ENCODE data around the gene METTL6. TPM values are rescaled to one million over a fixed set of nuclear protein-coding genes. Genes with fewer than 3 reads are reported as not detected.
"Not testable (repeated sequence)": the region's sequence is repeated elsewhere in the genome, so short reads cannot be mapped to it uniquely, and the experiment has no call there.

Gene METTL6, protein sequence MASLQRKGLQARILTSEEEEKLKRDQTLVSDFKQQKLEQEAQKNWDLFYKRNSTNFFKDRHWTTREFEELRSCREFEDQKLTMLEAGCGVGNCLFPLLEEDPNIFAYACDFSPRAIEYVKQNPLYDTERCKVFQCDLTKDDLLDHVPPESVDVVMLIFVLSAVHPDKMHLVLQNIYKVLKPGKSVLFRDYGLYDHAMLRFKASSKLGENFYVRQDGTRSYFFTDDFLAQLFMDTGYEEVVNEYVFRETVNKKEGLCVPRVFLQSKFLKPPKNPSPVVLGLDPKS
- 10 to 100 TPM in 10 of 12 donors, 1 to 10 TPM in 1, not detected in 1; 8.9 to 21.9 (median 16.5) TPM for polyA plus RNA-seq (ENCODE audit: insufficient read length in 12 of 12)
- long read RNA-seq, donor 1, partial matches to known transcripts: 0 of 2 reads
- long read RNA-seq, donor 1, other reads (novel, unspliced or antisense): 0 of 2 reads
- long read RNA-seq, donor 2, partial matches to known transcripts: 0 of 3 reads
- long read RNA-seq, donor 2, other reads (novel, unspliced or antisense): 0 of 3 reads
- long read RNA-seq, donor 3: 0 reads
- long read RNA-seq, donor 4, partial matches to known transcripts: 0 of 1 reads
- long read RNA-seq, donor 4, other reads (novel, unspliced or antisense): 0 of 1 reads
- long read RNA-seq, donor 5, full-length matches to known transcripts: 7 of 7 reads
- long read RNA-seq, donor 5, partial matches to known transcripts: 0 of 7 reads
- long read RNA-seq, donor 5, other reads (novel, unspliced or antisense): 0 of 7 reads
- long read RNA-seq, donor 6: 0 reads
- long read RNA-seq, donor 7, partial matches to known transcripts: 0 of 3 reads
- long read RNA-seq, donor 7, other reads (novel, unspliced or antisense): 0 of 3 reads
- long read RNA-seq, donor 8, full-length matches to known transcripts: 6 of 6 reads
- long read RNA-seq, donor 8, partial matches to known transcripts: 0 of 6 reads
- long read RNA-seq, donor 8, other reads (novel, unspliced or antisense): 0 of 6 reads
- long read RNA-seq, donor 9, partial matches to known transcripts: 0 of 2 reads
- long read RNA-seq, donor 9, other reads (novel, unspliced or antisense): 0 of 2 reads
- long read RNA-seq, donor 10, partial matches to known transcripts: 0 of 3 reads
- long read RNA-seq, donor 10, other reads (novel, unspliced or antisense): 0 of 3 reads
- long read RNA-seq, donor 11, full-length matches to known transcripts: 3 of 3 reads
- long read RNA-seq, donor 11, partial matches to known transcripts: 0 of 3 reads
- long read RNA-seq, donor 11, other reads (novel, unspliced or antisense): 0 of 3 reads

DNA sequence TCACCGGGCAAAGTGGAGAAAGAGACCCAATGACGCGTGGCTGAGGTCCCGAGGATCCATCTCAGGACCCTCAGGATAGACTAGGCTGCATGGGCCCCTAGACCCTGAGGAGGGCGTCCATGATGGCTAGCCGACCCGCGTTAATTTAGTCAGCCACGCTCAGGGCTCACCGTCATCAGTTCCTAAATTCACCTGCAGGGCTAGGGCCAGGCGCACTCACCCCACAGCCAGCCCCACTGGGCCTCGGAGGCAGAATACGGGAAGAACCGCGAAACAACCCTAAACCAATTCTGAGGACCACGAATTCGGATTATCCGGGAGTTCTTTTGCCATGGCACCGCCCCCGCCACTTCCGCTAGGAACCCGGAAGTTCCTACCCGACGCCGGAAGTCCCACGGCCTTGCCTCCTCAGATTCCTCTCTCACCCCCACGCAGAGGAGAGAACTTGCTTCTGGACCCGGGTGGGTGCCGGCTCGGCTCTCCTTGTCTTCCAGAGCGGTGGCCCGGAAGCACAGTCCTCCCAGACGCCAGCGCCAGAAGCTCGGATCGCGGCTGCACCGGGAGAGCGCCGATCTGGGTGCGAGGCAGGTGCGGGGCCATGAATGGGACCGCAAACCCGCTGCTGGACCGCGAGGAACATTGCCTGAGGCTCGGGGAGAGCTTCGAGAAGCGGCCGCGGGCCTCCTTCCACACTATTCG, at the start of gene METTL6, which contains the start of gene EAF1:
TSS of gene METTL6 (minus strand) at position 363 of the 699 bp plus-strand sequence. CDS start 1,033 bp downstream, outside the sequence.
TSS of gene EAF1 (plus strand) at position 417 of the 699 bp plus-strand sequence. CDS start at position 599, 182 bp downstream.
- peak; percentile 87 for DNase-seq

DNA sequence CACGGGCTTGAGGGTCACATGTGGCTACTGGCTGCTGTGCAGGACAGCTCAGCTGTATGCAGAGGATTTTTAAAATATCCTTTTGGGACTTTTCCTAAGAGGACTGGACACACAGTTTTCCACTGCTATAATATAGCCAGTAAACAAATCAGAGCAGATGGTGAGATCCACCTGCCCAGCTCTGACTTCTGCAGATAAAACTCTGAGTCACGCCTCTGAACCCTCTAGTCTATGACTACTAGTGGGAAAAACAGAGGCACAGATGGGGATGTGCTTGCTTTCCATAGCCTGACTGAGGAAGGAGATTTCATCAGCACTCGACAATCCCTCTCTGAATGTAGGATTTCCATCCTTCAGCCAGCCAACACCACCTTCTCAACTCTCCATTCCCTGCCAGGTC, 49.0 kb upstream of the METTL6 start:
- peak; percentile 45 for DNase-seq

DNA sequence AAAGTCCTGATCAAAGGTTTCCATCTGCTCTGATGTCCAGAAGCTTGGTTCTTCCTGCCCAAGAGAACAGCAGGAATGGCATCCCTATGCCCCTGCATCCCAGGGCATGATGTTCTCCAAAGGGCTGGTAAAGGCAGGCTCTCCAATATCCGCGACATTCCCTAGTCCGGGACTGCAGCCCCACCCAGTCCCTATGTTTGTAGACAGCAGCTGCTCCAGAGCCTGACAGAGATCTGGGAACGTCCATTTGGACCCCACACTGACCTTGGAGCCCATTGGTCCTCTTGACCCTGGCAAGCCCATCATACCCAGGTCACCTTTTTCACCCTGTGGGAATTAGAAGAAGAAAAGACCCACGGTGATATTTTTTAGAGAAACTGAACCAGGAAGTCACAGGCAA, 47.8 kb upstream of the METTL6 start:
- no peak for DNase-seq

DNA sequence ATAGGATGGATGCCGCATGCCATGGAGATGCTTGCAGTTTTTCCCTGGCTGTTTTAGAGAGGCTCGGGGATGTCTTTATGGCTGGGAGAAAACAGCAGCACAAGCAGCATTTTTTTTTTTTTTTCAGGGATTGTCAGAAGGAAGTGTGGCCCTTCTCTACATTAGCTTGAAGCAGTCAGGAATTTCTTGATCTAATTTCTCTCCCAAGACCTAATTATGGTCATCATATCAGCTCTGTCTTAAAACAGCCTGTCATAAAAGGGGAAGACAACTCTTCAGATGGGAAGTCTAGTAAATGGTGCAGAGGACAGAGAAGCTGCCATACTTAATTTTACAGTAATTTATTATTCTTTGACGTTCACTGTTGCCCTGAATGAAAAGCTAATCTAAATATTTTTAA, 44.5 kb upstream of the METTL6 start:
- DNase-seq: no peak

DNA sequence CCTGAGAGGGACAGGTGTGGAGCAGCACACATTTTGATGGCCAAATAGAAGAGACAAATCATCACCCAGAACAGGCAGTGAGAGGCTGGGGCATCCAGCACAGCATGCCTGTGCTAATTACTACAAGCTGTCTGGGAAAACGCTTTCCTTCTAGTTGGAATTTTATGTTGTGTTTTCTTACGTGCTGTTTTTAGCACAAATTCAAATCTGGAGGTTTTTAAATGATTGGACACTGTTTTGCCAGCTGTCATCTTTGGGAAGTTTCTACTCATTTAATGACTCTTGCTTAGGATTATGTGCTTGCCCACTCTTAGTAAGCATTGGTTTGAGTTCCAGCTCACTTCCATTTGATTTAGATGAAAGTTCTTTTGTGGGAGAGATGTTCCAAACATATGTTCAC, 43.5 kb upstream of the METTL6 start:
- no peak for DNase-seq

DNA sequence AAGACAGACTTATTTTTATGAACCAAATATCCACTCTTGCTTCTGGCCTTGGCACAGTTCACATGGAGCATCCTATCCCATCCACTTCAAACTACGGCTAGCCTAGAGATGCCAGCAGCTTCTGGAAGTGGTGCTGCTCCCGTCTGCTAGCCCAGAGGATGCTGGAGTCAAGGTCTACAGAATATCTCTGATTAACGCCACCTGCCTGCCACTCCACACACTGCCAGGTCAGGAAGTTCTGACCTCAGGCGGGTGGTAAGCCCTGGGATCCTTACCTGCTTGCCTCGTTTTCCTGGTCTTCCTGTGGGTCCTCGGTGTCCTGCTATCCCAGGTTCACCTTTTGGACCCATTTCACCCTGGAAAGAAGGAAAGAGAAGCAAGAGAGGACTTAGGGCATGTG, 42.9 kb upstream of the METTL6 start:
- DNase-seq: no peak

DNA sequence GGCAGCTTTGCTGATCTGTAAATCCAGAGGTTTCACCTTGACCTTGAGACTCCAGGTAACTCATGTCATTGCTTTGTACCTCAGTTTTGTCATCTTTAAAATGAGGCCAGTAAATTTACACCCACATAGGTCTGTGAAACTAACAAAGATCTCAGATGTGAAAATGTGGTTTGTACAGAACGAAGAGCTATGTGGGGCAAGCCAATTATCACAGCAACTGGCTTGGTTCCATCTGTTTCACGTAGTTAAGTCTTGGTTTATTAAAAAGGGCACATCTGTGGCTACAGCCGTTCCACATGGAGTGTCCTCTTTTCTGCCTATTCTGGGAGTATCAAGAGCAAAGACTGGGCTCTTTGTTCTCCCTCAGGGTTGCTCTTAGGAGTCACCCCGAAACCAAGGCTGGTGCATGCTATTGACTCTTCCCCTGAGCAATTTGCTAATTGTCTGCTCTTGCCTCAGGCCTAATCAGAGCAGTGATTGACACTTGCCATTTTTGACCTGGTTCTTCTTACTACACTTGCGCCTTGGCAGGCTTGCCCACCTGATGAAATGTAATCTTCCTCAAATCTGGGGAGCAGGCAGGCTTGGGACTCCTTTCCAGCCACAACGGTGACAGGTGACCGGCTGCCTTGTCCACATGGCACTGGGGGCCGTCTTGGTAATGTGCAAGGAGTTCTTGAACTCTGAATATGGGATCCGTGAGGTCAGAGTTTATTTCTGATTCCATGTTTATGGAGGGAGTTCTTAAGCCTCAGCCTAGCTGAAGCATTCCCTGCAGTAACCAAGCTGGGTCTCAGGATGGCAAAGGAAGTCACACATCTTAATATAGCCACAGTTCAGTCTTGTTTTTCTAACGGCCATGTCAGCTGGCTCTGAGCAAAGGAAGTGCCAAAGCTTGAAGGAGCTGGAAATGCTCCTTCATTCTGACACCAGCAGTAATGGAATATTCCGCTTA, 40.2 kb upstream of the METTL6 start:
- peak; percentile 14 for DNase-seq

DNA sequence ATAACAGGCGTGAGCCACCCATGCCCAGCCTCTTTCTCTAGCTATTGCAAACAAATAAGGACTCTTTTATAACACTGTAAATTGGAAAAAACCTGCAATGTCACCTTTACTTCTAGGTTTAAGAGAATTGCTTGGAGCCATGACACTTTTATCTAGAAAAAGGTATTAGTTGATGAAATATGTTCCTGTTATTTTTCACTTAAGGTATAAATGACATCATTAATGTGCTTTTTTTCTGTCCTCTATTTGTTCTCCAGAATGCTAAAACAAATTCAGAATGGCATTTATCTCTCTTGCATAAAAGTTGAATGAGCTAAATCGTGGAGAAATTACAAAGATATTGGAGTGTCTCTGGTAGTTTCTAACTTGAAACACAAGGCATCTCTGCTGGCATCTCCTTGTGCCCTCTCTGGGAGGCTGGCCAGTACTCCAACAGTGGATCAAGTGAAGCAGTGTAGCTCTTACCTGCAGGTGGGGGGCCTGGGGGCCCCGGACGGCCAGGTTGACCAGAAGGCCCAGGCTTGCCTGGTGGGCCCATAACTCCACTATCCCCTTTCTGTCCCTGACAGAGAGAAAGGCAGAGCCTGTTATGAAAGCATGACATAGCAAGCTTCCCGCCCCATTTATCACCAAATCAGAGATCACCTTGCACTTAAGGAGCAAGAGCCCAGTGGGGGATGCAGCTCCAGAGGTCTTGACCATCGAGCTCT, 38.7 kb upstream of the METTL6 start:
- DNase-seq: no peak

DNA sequence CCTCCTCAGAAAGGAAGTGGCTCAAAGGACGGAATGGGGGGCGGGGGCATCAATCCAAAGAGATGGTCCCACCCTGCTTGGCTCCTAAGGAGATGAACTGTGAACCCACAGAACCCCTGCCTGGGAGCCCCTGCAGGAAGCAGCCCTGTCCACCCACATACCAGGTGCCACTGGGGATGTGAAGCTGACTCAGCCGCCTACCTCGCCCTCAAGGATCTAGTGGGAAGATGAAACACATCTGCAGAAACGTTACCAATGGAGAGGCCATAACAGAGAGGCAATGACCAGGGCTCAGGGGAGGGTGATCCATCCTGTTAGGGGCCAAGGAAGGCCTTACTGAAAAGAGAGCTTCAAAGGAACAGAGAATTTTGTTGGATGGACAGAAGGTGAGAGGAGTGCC, 35.1 kb upstream of the METTL6 start:
- no peak for DNase-seq

DNA sequence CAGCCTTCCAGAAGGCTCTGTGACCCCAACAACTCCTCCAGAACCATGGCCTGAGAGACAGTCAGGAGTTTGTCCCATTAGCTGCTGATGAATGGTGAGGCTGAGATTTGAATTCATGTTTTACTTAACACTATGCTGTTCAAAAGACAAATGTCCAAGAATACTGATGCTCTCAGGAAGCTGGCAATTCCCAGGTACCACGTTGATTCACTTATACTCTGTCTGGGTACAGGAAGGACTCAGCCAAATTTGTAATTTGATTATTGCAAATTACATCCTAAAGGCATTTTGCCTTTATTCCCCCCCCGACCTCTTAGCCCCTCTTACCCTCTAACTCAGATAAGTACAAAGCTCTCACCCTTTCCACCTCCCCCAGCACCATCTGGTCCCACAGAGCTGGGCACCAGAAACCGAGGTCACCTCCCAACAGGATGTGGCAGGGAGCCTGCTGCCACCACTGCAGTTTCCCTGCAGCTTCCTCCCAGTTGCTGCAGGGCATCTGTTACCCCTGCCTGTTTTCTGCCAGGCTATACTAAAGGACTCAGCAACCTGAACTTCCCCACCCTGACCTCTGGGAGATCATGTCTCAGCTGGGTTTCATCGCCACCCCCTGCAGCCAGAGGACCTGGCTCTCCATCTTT, 33.7 kb upstream of the METTL6 start:
- DNase-seq: no peak

DNA sequence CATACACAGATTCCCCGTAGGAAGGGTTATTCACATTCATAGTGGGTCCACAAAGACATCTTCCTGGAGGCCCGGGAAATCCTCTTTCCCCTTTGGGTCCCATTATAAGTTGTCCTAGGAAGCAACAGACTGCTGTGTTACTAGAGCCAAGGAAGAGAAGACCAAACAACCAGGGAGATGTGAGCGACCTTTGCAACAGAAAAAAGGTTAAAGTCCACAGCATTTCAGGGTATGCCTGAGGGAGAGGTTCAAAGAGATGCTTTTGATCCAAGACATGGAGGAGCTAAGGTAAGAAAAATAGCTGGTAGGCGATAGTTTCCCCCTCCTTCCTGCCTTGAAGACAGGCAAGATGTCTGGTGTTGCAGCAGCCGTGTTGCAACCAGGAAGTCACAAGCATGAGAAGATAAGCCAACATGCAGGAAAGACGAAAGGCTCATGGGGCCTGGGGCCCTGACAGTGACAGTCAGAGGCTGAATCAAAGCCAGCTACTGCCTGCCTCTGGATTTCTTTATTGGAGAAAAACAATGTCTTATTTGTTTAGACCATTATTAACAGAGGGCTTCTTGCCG, 31.0 kb upstream of the METTL6 start:
- DNase-seq: no peak

DNA sequence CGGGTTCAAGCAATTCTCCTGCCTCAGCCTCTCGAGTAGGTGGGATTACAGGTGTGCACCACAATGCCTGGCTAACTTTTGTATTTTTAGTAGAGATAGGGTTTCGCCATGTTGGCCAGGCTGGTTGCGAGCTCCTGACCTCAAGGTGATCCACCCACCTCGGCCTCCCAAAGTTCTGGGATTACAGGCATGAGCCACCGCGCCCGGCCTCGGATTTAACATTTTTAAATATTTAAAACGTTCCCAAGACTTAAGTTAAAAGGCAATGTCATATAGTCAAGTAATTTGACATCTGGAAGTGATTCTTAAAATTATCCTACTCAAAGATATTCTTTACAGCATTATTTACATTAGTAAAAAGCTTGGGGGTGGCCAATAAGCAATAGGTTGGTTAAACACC, 29.6 kb upstream of the METTL6 start:
- not testable (repeated sequence) for DNase-seq

DNA sequence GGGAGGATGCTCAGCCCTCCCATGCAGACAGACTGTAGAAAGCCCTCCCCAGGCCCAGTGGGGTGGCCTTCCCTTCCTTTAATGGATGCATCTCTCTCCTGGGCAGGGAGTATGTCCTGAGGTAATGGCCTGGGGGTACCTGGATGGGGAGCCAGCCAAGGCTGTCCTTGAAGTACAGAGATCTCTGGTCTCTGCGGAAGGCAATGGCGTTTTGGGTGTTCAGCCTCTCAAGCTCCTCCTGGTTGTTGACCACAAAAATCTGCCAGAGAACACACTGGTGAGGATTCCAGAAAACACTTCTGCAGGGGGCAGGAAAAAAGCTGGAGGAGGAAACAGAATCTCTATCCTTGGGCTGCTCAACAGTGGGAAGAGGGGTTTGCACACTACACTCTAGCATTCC, 29.0 kb upstream of the METTL6 start:
- no peak for DNase-seq

DNA sequence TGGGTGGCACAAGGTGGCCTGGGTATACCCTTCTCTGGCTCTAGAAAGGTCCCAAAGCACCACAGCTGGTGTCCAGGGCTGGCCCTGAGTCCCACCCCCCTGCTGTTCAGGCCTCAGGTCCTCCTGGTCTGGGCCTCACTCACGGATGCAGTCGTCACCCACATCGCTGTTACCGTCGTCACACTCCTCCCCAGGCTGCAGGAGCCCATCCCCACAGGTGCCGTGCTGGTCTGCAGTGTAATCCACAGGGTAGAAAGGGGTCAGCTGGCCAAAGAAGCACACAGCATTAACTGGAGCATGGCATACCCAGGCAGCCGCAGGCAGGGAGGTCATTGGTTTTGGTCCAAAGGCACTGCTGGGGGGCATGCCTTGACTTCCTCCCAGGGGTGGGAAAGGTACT, 28.4 kb upstream of the METTL6 start:
- DNase-seq: no peak

DNA sequence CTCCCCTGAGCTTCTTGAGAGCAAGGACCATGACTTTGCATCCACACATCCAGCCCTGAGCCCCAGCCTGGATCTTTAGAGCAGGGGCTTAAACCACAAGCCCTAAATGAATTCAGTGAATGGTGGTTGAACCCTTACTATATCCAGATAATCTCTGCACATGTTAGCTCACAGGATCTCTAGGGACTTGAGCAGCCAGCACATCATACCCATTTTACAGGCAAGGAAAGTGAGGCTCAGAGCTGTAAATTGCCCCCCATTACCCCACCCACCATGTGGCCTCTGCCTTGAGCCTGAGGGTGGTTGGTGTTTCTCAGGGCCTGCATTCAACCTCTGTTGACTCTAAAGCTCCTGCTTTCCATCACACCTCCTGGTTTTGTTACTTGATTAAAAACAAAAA, 27.6 kb upstream of the METTL6 start:
- DNase-seq: no peak

DNA sequence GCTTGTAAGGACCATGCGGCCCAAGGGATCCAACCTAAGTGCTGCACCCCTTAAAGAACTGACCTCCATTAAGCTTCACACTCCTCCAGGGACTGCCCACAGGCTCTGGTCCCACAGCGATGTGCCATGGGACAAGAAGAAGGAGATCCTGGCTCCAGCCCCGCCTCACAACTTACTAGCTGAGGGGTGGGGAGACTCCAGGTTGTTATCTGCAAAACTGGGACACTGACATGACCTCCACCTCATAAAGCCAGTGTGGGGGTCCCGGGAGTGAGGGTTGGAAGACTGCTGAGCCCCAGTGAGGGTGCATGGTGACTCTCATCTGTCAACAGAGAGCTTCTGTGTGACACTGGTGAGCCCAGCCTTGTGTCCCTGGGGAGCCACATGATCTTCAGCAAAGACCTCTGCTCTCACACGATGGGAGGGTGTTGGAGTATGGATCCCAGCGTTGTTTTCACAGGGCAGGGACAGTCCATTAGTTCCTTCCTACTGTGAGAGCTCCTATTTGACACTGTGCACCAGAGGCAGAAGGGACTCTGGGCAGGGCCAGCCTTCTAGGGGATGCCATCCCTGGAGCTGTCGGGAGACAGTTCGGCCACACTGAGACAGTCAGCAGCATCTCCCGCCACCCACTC, 26.8 kb upstream of the METTL6 start:
- no peak for DNase-seq

DNA sequence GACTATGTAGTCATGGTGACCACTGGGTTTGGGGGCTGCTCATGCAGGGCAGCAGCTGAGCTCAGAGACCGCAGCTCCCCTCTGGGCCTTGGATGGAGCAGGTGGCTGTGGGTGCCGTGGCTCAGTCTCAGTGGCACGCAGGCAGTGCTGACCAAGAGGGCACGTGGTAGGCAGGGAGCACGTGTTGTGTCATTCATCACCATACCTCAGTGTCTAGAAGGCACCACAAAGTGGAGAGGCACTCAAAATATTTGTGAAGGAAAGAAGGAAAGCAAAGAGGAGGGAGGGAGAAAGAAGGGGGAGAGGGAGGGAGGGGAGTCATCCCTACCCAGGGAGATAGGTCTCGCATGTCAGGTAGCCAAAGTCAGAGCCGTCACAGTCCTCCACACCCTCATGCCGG, 26.2 kb upstream of the METTL6 start:
- no peak for DNase-seq

DNA sequence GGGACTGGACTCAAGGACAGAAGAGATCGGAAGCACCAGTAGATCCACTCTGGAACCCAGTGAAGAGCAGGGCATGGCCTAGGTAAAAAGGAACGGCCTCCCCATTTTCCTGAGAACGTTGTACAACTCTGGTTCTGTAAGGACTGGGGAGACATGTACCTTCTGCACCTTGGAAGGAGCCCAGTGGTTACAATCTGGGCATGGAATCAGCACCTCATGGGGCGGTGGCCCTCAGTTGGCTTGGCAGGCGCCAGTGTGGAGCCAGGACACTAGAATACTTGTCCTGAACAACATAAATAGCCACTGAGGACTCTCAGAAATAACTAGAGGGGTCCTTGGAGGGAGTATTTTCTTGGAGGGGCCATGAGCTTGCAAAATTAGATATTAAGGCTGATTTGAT, 25.6 kb upstream of the METTL6 start:
- no peak for DNase-seq
